ENCODE data around the gene COL12A1.

COL12A1 gene

DNA sequence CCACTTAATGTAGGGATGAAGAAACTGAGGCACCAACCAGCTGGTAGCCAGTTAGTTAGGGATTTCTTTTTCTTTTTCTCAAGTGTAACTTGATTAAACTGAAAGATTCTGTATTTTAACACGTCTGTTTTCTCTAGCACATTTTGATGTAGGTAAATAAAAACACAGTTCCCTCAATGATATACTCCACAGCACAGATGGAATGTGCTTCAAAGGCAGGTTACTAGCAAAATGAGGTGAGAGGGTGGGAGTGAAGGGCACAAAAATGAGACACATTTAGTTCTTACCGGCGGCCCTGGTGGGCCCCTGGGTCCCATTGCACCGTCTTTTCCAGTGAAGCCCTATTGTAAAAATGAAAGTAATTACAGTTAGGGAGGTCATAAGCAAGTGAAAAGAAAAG is 108.9 kb downstream of the COL12A1 start:
- DNase-seq (ENCODE audit: low spot score): no peak

DNA sequence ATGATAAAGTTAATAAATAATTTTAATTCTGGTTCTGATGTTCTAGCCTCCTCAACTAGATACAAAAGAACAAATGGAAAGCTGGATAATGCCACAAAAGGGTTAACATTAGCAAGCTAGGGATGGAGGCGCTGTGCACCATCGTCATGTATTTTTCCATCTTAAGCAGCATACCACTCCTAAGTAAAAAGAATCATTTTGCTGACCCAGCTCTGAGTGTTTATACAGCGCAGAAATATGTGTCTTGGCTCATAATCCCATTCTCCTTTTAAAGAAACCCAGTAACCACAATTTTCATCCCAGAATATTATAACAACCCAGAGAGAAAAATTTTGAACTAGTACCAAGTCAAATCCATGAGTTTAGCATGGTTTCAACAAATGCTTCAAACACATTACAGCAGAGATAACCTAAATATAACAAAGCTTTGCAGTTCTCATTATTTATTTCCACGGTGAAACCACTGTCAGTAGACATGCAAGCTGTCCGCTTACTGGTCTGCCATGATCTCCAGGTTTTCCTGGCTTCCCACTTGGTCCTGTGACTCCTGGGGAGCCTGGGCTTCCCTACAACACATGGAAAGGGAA is 111.1 kb downstream of the COL12A1 start:
- no peak for DNase-seq (ENCODE audit: low spot score)

DNA sequence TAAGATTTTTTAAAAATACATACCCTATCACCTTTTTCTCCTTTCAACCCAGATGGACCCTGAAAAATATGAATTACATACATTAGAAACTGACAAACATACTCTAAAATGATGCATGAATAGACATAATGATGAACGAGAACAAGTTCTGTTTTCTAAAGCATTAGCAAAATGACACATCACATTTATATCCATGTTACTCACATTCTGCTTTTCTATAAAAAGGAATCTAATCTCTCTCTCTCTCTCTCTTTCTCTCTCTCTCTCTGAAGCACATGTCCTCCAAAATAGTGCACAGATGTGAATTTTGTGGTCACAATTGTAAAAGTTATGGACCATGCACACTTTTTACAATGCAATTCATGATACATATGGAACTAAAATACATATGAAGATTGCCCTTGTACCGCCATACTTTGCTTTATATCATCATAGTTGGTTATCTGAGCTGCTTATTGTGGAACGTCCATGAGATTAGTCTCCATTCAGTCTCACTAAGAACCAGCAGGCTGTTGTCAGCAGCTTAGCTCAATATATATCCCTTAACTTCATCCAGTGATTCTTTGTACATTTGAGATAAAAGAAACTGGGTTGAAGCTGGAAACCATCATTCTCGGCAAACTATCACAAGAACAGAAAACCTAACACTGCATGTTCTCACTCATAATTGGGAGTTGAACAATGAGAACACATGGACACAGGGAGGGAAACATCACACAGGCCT is 114.2 kb downstream of the COL12A1 start:
- no peak for DNase-seq (ENCODE audit: low spot score)

DNA sequence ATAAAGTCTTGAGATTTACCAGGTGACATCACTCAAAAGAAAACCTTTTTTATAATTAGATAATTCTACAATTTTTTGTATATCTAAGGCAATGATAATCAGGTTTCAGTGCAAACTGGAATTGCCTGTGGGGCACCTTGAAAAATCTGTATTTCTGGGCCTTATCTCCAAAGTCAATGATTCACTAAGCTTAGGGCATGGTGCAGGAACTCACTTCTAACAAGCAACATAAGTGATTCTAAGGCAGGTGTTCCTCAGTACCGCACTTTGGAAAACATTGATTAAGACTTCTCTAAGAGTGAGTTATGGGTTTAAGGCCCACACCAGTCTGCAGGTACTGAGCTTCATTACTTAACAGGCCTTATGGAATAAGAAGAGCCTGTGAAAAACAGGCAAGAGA is 115.3 kb downstream of the COL12A1 start:
- no peak for DNase-seq (ENCODE audit: low spot score)

DNA sequence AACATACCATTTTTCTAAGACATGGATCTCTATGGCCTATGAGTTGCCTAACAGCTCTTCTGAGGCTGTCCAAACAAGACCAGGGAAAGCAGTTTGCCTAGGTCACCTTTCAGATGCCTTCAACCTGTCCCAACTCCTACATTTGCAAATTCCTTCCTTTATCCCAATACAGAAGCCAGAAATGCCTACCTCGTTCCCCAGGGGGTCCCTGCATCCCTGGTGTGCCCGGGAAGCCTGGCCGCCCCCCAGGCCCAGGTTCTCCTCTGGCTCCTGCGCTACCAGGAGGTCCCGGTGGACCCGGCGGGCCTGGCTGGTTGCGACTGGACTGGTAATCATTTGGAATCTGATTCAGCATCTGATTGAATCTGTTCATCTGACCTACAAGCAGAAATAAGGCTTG is 115.9 kb downstream of the COL12A1 start:
- DNase-seq (ENCODE audit: low spot score): no peak

DNA sequence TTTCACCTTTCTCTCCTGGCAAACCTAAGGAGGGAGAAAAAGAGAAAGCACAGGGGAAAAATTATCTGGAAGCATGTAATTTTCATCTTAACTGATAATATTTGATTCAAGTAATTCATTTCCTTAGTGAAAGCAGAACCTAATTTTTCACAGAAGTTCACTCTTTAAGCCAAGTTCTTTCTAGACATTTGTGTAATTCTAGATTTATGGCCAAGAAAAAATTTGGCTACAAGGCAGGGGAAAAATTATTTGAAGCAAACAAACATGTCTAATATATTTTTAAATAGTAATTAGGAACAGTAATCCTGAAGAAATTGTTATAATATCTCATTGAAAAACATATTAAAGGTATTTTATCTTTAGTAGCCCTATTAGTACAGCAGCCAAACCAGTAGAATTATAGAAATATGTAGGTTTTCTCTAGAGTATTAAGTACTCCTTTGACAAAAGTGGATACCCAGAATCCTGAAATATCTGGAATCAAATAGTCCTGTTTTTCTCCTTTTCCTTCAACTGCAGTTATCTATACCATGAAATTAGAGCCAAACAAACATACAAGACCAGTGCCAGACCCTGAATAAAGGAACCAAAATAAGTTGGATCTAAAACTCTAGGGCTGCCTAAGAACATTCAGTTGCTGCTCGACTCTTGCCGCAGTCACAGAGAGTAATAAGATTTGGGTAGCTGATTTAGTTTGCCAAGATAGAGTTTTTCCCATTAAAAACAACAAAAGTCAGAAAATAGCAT is 116.5 kb downstream of the COL12A1 start:
- no peak for DNase-seq (ENCODE audit: low spot score)

DNA sequence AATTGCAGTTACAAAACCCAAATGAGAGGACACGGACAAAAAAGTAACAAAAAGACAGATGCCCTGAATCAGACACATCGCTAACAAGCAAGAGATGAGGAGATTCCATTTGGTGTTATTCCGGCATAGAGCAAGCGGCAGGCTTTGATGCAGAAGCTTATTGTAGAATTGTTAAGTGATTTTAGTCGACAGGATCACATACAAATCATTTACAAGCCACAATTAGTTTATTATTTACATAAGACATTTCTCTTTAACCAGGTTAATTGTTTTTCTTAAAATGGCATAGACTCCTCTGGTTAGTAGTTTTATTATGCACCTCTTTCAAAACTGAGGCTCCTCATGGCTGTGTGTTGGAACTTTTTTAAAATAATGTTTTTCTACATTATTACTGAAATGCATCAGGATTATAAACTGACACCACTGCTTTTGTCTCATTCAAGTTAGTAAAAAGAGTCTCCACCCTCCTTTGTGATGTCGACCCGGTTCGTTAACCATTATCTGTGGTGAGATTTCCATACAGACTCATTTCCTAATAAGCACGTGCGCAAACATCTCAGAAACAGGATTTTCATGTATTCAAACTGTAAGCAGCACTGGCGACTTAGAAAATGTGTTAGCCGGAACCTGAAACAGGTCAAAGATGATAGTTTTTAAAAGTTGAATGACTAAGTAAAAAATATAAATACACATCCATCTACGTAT is 119.8 kb downstream of the COL12A1 start:
- no peak for DNase-seq (ENCODE audit: low spot score)

DNA sequence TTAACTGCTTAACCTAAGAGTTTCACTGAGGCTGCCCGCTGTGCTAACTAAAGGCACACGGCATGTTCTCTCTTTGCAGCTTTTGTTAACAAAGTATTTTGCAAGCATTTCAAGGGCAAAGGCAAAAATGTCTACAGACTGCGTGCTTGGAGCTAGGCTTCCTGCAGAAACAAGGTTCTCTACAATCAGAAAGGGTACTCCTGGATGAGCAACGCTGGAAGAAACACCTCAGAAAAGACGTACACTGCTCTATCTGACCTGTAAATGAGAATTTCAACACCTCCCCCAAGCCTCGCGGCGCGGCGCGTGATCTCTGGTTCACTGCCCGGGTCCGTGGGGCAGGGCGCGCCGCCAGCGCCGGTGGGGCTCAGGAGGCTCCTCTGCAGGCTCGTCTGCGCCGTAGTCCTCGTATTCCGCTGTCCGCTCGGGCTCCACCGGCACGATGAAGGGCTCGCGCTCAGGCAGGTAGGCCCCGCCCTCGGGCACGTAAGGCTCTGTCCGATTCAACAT is 120.9 kb downstream of the COL12A1 start:
- no peak for DNase-seq (ENCODE audit: low spot score)

DNA sequence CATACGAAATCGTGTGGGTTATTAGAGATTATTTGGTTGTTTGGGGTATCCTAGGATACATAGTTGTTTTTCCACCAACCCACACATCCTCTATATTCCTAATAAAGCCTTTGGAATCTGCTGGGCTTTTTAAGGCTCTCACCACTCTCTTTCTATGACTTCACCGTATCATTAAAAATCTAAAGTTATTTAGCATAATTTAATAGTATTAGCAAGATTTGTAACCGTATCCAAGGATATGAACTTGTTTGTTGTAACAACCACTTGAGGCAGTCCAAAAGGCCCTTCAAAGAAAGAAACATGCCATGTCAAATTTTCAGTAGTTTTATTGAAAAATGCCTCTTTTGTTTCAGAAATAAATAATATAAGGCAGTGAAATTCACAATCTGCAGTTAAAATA is 121.8 kb downstream of the COL12A1 start:
- no peak for DNase-seq (ENCODE audit: low spot score)

DNA sequence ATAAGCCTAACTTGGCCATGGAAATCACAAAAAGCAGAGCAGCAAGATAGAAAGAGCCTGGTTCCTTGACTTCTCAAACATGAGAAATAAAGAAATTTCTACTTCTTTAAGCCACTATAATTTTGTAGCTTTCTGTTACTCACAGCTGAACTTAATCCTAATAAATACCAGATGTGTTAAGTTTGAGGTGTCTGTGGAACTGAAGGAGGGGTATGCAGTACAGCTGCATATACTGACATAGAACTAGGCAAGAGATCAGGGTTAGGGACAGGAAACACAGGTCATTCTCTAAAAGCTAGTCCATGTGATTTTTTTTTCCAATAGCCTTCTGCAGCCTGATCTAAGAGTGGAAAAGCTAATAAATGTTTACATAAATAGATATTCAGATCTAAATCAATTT is 123.9 kb downstream of the COL12A1 start:
- no peak for DNase-seq (ENCODE audit: low spot score)

DNA sequence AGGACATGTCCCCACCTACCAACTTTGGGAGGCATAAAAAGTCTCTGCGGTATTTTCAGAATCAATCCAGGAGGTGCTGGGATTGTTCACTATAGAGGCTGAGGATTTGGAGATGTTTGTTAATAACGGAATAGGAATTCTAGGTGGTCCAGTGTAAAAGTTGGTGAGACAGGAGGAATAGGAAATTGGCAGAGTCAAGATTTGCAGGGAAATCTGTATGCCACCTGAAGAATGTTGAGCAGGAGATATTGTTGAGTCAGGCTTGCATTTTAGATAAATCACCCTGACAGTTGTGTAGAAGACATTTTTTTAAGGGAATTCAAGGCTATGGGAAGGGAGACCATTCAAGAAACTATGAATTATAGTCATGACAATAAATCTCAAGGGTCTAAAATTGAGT is 124.8 kb downstream of the COL12A1 start:
- DNase-seq (ENCODE audit: low spot score): no peak

DNA sequence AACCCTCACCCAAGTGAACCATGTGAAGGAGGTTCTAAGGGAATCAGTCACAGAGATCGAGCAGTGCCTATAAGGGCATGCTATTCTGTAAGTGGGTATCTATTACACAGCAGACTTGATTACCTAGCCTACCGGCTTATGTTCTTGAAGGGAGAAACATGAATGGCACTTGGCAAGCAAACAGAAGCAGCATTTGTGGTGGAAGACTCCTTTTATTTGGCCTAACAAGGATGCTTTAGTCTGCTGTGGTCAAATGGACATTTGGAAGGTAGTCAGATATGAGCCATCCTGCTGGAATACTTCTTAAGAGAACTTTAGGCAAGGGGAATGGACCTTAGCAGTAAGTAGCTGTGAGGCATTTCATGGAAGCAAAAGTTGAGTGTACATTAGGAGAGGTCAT is 126.3 kb downstream of the COL12A1 start:
- no peak for DNase-seq (ENCODE audit: low spot score)

DNA sequence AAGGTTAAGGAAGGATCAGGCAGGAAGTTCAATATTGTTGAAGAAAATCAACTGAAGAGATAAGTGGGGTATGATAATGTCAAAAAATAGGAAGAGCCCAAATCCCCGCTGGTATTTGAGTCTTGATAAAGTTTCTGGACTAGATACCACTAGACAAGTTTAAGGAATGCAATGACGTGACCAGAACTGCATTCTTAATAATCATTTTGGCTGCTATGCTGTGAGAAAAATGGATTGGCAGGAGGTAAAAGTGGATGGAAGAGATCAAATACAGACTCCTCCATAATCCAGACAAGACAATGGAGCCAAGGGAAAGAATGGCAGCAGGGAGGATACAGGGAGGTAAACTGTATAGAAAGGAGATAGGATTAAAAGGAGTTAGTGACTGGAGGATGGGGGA is 128.2 kb downstream of the COL12A1 start:
- DNase-seq (ENCODE audit: low spot score): no peak

DNA sequence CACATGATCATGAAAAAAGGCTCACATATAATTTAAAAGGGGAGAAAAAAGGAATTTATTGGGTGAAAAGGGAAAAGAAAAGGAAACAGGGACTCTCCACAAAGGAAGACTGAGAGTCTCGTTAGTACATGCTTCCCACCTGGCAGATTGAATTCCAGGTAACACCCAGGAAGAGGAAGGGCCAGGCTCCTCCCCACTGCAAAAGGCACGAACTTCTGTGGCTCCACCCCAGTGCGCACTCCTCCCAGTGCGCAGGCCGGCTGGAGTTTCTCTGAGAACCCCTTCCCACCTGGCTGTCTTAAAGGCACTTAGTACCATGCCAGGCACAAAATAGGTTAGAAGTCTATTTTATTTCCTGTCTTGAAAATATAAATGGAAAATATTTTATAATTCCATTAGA is 129.8 kb downstream of the COL12A1 start:
- DNase-seq (ENCODE audit: low spot score): no peak

DNA sequence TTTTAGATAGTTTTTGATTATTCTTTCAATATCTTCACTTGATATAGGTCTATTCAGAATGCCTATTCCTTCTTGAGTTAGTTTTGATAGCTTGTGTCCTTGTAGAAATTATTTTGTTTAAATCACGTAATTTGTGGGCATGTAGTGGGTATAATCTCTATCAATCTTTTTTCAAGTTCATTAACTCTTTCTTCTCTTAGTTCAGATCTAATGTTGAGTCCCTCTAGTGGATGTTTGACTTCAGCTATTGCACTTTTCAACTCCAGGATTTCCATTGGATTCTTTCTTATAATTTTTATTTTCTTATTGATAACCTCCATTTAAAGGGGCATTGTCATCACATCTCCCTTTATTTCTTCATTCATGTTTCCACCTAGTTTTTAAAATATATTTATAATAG is 135.6 kb downstream of the COL12A1 start:
- DNase-seq (ENCODE audit: low spot score): no peak

DNA sequence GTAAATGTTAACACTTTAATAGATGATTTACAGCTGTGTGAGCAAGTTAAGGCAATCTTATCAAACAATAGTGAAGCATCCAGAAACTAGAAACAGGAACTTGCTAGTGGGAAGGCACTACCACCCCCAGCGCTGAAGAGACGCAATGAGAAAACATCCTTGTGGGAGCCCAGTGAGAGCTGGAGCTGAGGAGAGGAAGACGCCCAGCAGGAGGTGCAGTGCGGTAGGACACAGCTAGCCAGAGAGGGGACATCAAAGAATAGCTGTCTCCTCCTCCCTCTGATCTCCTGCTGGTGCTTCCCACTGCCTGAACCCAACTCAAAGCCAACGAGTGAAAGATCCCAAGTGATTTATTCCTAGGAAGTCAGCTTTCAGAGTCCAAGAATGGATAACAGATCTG is 140.3 kb downstream of the COL12A1 start:
- DNase-seq (ENCODE audit: low spot score): no peak

DNA sequence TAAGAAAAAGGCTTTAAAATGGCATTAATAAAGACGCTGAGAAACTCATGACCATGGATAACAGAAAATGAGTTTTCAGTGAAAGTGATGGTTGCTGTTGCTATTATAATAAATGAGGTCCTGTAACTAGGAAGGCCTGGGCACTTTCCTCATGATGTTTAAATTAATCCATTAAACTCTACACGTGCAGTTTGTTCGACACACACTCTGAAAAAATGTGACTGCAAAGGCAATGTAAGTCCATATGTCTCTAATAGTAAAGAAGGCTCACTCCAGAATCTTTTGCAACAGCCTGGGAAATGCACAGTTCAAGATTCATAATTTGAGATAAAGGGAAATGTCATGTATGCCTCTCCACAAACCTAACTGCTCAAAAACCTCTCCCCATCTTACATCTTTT is 153.4 kb downstream of the COL12A1 start:
- DNase-seq (ENCODE audit: low spot score): no peak

DNA sequence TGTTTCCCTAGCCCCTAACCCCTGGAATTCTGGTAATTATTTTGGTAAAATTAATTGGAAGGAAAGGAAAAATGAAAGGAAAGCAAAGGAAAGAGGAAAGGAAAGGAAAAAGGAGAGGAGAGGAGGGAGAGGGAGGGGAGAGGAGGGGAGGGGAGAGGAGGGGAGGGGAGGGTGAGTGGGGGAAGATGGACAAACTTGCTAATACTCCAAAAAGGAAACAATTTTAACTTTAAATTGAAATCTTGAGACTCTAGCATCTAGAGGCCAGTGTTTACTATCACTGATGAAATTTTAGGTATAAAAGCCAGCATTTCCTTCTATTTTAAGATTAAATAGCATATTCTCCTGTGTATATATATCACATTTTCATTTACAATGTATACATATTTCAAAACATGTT is 156.5 kb downstream of the COL12A1 start:
- DNase-seq (ENCODE audit: low spot score): no peak

DNA sequence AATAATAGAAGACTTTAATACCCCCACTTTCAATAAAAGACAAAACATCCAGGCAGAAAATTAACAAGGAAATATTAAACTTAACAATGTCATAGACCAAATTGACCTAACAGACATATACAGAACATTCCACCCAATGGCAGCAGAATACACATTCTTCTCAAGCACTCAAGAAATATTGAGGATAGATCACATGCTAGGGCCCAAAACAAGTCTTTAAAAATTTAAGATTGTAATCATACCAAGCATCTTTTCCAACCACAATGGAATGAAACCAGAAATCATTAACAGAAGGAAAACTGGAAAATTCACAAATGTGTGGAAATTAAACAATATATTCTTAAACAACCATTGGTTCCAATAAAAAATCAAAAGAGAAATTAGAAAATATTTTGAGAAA is 161.0 kb downstream of the COL12A1 start:
- no peak for DNase-seq (ENCODE audit: low spot score)

DNA sequence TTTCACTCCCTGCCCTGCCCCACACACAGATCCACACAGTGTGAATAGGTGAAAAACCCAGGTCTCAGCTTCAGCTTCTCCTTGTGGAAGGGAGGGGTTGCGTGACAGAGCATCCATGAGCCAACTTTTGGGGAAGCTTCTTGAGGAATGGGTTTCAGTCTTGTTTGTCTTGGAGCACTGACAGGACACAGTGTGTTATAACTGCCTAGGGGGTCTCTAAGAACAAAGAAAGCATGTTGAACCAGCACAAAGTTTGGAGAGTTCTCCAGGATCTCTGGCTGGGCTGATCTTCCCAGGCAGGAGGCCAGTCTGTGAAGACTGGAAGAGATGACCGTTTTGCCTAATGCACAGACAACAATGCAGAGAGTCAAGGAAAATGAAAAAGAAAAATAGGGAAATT is 164.5 kb downstream of the COL12A1 start:
- DNase-seq (ENCODE audit: low spot score): no peak
